HG03571 (cell line): Measurements from ENCODE around the gene ZNF8.
"Not testable (repeated sequence)": the region's sequence is repeated elsewhere in the genome, so short reads cannot be mapped to it uniquely, and the experiment has no call there.

Source experiments
- ATAC-seq: cut with Tn5 transposase; IDR thresholded peaks from one replicate; pipeline ENCODE4 v1.9.1; 2021; ENCODE audit not compliant: unreplicated experiment

The ZNF8 gene

DNA sequence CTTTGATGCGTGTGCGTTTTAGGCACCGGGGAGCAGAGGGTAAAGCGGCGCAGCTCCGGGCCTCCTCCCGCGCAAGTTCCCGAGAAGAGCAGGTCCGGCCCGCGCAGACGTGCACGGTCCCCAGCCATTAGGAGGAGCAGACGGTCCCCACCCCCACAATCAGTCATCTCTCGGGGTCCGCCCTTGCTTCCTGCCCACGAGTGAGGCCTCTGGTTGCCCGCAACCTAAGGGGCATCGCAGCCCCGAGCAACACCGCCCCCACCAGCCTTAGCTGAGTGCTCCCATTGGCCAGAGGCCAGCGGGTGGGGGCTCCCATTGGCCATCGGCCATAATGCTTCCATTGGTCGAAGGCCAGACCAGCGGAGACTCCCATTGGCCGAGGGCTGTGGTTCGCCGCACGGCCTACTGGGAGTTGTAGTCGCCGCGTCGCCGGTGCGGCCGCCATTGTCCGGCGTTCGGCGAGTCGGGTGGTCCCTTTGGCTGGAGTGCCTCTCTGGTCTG is at the start of gene ZNF8:
ZNF8 (plus strand) TSS at position 415 of the 501 bp plus-strand sequence. CDS start 127 bp downstream, outside the sequence.
- peak; percentile 91 for ATAC-seq

DNA sequence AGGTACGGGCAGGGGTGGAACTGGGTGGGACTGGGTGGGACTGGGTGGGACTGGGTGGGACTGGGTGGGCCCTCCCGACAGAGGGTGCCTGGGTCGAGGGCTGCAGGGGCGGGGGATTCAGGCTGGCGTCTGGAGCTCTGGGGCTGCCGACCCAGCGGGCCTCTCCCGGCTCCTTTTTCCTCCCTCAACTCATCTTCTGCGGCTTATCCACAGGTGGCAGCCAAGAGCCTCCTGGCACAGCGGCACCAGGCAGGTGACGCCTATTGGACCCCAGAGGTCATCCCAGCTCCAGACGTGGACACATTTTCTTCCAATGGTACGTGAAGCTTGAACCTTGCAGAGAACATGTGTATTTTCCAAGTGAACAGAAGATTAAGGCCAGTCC is 49.5 kb upstream of the ZNF8 start:
- no peak for ATAC-seq

DNA sequence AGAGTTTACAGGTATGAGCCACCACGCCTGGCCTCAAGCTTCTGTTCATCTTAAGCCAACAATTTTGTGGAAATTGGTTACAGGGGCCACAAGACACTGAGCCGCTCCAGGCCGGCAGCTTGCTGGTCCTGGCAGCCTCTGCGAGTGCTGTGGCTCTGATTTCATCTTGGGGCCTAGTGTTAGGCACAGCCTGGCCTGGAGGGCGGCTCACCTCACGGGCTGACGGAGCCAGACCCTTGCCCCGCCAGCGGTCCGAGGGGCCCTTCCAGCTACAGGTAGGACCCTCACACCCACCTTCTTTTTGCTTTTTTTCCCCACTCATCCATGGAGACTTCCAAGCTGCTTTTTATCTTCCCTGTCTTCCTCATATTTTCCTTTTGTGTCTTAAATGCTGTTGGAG is 41.4 kb upstream of the ZNF8 start:
- ATAC-seq, result no peak

DNA sequence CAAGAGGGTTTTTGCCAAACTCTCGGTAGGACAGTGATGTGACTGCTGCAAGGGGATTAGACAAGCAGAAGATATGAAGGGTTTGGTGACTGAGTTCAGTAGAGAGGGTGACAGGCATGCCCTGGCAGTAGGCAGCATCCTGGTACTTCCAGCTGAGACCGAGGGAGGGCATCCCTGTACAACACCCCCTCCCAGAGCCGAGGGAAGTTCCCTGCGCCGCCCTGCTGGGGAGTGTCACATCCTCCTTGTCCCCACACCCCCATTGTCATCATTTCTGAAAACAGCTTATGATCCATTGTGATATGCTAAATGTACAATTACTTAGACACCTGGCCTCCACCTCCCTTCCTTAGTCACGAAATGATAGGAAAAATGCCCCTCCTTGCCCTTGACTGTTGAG is 35.4 kb upstream of the ZNF8 start:
- no peak for ATAC-seq

DNA sequence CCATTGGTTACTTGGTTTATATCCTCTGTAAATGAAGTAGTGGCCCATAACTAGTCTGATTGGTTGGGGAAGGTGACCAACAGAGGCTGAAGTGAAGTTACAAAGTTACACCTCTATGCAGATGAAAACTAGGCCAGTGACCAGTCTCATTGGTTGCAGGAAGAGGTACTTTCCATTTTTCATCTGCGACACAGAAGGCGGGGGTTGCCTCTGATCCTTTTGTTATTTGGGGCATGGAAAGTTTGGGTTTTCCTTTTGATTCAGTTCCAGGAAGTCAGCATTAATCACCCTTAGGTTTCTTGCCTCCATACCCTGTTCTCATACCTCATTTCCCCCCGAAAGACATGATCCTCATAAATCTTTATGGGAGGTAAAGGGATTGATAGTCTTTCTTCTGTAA is 29.9 kb upstream of the ZNF8 start:
- no peak for ATAC-seq

DNA sequence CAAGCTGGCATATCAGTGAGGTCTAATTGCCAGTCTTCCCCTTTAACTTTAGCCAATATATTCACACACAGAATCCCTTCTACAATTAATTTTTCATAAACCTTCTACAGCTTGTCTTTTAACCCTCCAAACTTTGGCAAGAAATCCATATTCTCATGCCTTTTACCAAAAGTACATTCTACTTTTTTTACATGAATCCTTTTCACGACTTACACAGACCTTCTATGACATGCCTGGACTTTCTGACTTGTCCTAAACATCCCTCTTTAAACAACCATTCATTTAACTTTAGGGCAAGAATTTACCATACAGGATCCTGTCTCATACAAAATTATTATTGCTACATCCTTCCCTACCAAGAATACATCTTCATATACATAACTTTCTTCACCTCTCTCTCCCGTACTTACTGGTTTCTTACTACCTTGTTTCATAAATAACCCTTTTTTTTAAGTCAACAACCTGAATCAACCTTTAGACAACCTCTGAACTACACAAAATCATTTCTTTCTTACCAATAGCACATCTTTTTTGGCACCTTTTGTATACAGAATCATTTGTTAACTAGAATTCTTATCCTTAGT is 26.6 kb upstream of the ZNF8 start:
- ATAC-seq, result no peak

DNA sequence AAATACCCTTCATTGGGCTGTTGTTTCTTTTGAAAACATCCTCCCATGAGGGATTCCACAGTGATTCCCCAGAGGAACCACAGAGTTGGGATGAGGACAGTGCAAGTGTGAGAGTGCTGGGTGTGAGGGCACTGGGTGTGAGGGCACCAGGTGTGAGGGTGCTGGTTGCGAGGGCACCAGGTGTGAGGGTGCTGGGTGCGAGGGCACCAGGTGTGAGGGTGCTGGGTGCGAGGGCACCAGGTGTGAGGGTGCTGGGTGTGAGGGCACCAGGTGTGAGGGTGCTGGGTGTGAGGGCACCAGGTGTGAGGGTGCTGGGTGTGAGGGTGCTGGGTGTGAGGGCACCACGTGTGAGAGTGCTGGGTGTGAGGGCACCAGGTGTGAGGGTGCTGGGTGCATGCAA is 20.5 kb upstream of the ZNF8 start:
- ATAC-seq, result not testable (repeated sequence)

DNA sequence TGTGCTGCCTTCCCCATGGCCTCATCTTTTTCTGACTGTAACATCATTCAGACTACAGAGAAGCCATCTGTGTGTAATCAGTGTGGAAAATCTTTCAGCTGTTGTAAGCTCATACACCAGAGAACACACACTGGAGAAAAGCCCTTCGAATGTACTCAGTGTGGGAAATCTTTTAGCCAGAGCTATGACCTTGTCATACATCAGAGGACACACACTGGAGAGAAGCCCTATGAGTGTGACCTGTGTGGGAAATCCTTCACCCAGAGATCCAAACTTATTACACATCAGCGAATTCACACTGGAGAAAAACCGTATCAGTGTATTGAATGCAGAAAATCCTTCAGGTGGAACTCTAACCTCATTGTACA is 17.2 kb upstream of the ZNF8 start:
- ATAC-seq, result no peak

DNA sequence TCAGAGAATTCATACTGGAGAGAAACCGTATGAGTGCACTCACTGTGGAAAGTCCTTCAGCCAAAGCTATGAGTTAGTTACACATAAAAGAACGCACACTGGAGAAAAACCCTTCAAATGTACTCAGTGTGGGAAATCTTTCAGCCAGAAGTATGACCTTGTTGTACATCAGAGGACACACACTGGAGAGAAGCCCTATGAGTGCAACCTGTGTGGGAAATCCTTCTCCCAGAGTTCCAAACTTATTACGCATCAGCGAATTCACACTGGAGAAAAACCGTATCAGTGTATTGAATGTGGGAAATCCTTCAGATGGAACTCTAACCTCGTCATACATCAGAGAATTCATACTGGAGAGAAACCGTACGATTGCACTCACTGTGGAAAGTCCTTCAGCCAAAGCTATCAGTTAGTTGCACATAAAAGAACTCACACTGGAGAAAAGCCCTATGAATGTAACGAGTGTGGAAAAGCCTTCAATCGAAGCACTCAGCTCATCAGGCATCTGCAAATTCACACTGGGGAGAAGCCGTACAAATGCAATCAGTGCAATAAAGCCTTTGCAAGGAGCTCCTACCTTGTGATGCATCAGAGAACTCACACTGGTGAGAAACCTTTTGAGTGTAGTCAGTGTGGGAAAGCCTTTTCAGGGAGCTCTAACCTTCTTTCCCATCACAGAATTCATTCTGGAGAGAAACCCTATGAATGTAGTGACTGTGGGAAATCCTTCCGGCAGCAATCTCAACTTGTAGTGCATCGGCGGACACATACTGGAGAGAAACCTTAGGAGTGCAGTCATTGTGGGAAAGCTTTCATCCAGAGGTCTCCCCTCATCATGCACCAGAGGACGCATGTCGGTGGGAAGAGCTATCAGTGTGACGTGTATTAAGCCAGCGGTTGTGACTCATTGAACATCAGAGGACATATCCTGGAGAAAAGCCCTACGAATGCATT is 16.5 kb upstream of the ZNF8 start:
- no peak for ATAC-seq

DNA sequence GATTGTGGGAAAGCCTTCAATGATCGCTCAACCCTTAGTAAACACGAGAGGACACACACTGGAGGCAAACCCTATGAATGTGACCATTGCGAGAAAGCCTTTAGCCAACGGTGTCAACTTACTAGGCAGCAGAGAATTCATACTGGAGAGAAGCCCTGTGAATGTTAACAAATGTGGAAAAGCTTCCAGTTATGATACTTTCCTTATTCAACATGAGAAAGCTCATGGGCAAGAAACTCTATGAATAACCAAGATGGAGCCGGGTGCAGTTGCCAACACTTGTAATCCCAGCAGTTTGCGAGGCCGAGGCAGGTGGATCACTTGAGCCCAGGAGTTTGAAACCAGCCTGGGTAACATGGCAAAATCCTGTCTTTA is 15.8 kb upstream of the ZNF8 start:
- no peak for ATAC-seq

DNA sequence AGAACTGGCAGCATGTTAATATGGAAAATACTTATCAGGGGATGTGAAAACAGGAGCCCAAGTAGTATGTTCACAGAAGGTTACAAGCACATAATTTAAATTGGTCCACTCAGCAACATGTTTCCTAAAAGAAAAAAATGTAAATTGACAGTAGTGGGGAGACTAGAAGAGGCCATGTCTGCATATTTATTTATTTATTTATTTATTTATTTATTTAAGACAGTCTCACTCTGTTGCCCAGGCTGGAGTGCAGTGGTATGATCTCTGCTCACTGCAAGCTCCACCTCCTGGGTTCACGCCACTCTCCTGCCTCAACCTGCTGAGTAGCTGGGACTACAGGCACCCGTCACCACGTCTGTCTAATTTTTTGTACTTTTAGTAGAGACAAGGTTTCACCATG is 13.7 kb upstream of the ZNF8 start:
- ATAC-seq, result no peak

DNA sequence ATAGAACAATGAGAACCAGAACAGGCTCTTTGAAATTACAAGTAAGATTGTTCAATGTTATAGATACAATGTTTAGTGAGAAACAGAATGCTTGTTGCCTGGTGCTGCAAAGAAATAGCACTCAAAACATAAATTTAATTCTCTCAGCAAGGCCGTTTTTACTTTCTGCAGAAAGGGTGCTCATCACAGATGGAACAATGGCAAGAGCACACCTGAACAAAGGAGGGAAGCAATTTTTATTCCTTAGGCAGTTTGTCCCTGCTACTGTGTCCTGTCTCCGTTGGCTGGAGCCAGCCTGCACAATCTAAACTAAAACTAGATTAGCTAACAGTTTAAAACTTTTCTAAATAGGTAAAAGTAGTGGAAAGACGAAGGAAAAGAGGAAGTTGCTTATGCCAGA is 10.4 kb upstream of the ZNF8 start:
- ATAC-seq, result no peak

DNA sequence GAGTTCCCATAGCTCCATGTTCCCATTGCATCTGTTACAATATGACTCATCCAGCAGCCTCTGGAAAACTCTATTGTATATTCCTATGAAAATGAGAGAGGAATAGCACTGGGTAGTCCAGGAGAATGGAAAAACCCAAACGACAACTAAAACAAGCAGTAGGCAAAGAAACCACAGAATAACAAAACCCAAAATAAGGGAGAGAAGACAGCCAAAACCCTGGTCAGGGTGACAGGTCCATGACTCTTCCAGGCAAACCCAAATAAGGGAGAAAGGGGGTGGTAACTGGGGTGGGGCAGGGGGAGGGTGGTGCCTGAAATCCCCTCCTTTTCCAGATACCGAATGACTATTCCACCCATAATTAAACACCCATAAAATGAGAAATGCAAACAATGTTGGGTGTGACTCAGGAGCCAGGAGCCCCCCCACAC is 4.0 kb upstream of the ZNF8 start:
- ATAC-seq, result no peak

DNA sequence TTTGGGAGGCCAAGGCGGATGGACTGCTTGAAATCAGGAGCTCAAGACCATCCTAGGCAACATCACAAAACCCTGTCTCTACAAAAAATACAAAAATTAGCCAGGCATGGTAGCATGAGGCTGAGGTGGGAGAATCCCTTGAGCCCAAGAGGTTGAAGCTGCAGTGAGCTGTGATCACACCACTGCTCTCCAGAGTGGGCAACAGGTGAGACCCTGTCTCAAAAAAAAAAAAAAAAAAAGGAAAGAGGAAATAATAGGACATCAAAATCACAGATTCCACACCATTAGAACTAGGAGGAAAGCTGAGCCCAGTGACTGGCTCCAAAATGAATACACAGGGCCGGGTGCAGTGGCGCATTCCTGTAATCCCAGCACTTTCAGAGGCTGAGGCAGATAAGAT is 3.2 kb upstream of the ZNF8 start:
- ATAC-seq, result no peak

DNA sequence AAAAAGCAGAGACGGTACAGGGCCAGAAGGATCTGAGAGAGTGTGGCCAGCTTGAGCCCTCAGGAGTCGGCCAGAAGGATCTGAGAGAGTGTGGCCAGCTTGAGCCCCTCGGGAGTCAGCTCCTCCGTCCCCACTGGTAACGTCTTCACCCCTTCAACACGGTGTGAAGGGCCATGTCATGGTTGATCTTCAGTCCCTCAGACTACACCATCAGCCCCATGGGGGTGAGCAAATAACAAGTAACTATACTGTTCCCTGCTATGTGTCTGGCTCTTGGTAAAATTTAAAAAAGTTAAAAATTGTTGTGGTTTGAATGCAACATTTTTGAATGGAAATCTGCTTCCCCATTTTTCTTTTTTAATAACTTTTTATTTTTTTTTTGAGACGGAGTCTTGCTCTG is 1.6 kb upstream of the ZNF8 start:
- no peak for ATAC-seq

DNA sequence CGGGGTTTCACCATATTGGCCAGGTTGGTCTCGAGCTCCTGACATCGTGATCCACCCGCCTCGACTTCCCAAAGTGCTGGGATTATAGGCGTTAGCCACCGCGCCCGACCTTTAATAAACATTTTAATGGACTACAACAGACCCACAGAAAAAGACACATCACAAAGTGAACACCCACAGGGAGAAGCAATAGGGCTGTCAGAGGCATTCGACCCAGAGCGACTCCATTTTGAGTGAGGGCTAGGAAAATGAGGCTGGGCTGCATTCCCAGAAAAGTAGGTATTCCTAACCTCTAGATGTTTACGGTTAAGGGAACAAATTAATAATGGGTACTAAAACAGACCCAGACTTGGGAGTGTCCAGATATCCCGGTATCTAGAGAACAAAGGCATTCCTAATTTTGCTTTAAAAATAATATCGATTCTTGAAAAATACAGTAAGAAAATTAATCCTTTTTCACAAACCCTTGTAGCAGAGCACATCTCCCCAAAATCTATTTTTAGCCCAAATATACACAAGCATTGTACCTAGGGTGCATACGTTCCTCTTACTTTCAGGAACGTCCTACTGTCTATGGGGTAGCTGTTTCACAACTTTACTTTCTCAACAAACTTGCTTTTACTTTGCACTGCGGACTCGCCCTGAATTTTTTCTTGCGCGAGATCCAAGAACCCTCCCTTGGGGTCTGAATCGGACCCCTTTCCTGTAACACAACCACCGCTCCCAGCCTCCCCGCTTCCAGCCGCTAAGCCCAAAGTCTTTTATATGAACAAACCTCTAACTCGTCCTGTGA is 811 bp upstream of the ZNF8 start:
- ATAC-seq, result no peak

DNA sequence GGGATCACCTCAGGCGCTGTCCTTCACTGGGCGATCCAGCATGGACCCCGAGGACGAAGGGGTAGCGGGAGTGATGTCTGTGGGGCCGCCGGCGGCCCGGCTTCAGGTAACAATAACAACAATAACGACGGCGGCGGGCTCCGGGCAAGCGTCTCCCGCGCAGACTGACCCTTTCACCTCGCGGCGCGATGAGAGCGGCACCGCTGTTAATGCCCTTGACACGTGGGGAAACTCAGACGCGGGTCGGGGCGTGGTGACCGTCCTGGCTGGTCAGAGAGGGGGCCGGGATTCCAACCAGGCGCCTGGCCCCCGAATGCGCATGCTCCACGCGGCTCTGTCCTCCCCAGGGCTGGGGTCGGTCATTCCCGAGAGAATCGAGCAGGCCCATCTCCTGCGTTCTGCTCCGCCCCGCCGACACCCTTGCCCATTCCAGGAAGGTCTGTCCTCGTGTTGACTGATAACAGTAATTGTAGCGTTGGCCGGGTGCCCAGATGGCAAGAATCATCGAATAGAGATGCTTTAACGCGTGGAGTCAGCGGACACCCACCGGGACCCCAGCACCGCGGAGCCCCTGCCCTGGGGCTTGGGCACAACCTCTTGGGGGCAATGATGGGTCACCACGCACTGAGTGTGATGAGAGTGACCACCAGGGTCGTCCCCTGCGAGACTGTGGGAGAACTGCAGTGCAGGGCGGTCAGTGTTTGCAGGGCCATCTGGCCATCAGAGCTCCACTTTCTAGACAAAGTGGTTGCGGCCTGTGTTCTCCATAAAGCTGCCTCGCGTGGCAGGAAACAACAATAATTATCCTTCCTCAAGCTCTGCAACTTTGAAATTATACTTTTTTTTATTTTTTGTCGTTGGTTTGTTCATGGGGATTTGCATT is 528 bp downstream of the ZNF8 start:
- peak; percentile 31 for ATAC-seq

DNA sequence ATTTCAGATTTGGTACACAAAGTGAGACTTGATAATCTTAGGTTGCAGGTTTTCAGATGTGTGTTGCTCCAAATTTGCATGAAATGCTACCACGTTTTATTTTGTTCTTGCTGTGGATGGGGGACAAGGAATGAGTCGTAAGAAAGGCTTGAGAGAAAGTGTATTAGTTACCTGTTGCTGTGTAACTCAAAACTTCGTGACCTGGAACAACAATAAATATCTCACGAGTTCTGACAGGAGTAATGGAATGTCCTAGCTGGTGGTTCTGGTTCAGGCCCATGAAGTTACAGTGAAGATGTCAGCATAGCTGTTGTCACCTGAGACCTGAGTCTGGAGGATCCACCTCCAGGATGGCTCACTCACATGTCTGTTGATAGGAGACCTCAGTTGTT is 1.2 kb downstream of the ZNF8 start:
- ATAC-seq, result no peak

DNA sequence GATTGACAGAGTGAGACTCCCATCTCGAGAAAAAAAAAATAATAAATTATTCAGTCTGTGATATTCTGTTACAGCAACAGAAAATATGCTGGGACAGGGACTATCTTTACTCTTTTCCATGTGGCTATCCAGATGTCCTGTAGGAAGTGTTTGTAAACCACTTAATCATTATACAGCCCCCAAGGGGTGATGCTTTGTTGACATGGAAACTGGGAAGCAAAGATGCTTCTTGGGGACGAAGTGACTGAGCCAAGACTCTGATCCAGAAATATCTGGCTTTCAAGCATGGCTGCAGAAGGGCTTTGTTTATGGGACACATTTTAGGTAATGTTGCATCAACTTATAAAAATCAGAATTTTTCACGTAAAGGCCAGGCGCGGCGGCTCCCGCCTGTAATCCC is 5.4 kb downstream of the ZNF8 start:
- ATAC-seq, result no peak

DNA sequence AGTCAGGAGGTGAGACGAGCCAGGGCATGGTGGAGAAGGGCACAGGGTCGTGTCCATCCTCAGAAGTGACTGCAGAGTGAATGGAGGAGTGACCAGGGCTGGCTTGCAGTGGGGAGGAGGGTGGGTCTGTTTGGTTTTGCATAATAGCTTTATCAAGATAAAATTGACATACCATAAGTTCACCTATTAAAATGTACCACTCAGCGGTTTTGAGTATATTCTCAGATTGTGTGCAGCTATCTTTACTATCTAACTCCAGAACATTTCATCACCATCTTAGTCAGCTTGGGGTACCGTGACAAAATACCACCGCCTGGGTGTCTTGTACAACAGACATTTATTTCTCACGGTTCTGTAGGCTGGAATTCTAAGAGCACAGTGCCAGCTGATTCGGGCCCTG is 13.2 kb downstream of the ZNF8 start:
- ATAC-seq, result no peak
